Measurements from ENCODE around the gene FGD2. TPM values are rescaled to one million over a fixed set of nuclear protein-coding genes. Genes with fewer than 3 reads are reported as not detected.

FGD2 gene
- total and polyA plus RNA-seq, 9 of the 15 experiments (the other 6 are each of a cell fraction or from before 2014, with no cell fraction given) = 0.09 TPM; not detected in 8

DNA sequence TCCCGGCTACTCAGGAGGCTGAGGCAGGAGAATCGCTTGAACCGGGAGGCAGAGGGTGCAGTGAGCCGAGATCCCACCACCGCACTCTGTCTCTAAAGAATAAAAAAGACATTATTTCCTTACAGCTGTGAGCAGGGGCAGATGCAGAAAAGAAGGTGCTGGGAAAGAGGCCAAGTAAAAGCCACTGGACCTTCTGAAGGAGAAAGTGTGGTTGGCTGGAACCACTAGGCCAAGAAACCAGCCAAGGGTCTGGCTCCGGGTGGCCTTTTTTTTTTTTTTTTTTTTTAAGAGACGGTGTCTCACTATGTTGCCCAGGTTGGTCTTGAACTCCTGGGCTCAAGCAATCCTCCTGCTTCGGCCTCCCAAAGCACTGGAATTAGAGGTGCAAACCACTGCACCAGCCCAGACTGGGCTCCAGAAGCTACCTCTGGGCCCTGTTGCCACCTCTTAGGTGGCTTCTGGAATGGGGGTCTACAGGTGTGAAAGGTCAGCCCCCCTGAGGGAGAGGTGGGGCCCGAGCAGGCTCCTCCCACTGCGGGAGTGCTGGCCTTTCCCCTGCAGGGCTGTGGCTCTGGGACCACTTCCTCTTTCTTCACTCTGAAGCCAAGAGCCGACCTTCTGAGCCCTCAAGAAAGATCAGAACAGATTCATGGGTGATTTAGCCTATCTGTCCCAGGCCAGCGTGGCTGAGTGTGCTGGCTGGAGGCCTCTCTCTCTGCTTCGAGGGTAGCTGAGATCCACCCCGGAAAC lies at the start of gene FGD2 (continued):
- TF ChIP-seq GATA2 (CRISPR knock-in tag; IDR thresholded peaks at IDR 0.05) (peak; percentile 58; the same call in 1 of the 2 replicates), FOXM1 (IDR thresholded peaks at IDR 0.05; ENCODE audit: low read depth) (no peak), FOXM1 (CRISPR knock-in tag; IDR thresholded peaks at IDR 0.05; ENCODE audit: low read depth) (no peak), ZNF444 (CRISPR knock-in tag; IDR thresholded peaks at IDR 0.05) (no peak), NR2C2 (CRISPR knock-in tag; IDR thresholded peaks at IDR 0.05) (no peak), NR2C2 (tag; IDR thresholded peaks at IDR 0.05) (peak; percentile 46; the same call in 1 of the 2 replicates), HDAC6 (IDR thresholded peaks at IDR 0.05; ENCODE audit: low read depth, low read length) (no peak), NR2C1 (IDR thresholded peaks at IDR 0.05) (0 out of 2 replicates have a peak, but pooled peaks have one; percentile 13), NR2C1 (tag; IDR thresholded peaks at IDR 0.05) (peak; percentile 37; the same call in 1 of the 2 replicates), NELFE (IDR thresholded peaks at IDR 0.05; ENCODE audit: insufficient read depth, insufficient read length) (no peak), MYBL2 (IDR thresholded peaks at IDR 0.05; ENCODE audit: low read depth) (no peak), MYBL2 (CRISPR knock-in tag; IDR thresholded peaks at IDR 0.05; ENCODE audit: borderline replicate concordance) (no peak), NR0B1 (IDR thresholded peaks at IDR 0.05; ENCODE audit: partially characterized antibody) (no peak), ZNF121 (CRISPR knock-in tag; conservative IDR thresholded peaks at IDR 0.05) (peak; percentile 97), CHD4 (IDR thresholded peaks at IDR 0.05; ENCODE audit: insufficient read depth, insufficient replicate concordance, low read depth, low read length, poor library complexity, severe bottlenecking) (peak; percentile 34), HIVEP1 (CRISPR knock-in tag; IDR thresholded peaks at IDR 0.05) (no peak), HMGXB4 (CRISPR knock-in tag; IDR thresholded peaks at IDR 0.05) (no peak), RNF219 (CRISPR knock-in tag; IDR thresholded peaks at IDR 0.05) (no peak), SPI1 (IDR thresholded peaks at IDR 0.05; ENCODE audit: borderline replicate concordance, low read depth, low read length) (peak; percentile 100), JUND (IDR thresholded peaks at IDR 0.05; ENCODE audit: borderline replicate concordance, low read depth, low read length) (no peak), JUND (tag; IDR thresholded peaks at IDR 0.05; ENCODE audit: borderline replicate concordance, low read depth, low read length) (peak; percentile 10; the same call in 1 of the 3 replicates), SMARCA5 (IDR thresholded peaks at IDR 0.05) (0 out of 2 replicates have a peak, but pooled peaks have one; percentile 44)
- TF ChIP-seq, protein P1, sequence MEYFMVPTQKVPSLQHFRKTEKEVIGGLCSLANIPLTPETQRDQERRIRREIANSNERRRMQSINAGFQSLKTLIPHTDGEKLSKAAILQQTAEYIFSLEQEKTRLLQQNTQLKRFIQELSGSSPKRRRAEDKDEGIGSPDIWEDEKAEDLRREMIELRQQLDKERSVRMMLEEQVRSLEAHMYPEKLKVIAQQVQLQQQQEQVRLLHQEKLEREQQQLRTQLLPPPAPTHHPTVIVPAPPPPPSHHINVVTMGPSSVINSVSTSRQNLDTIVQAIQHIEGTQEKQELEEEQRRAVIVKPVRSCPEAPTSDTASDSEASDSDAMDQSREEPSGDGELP (CRISPR knock-in tag; IDR thresholded peaks at IDR 0.05; ENCODE audit: borderline replicate concordance) = peak; percentile 21; the same call in 1 of the 2 replicates
